ENCODE measurements around the gene MRGPRD.

DNA sequence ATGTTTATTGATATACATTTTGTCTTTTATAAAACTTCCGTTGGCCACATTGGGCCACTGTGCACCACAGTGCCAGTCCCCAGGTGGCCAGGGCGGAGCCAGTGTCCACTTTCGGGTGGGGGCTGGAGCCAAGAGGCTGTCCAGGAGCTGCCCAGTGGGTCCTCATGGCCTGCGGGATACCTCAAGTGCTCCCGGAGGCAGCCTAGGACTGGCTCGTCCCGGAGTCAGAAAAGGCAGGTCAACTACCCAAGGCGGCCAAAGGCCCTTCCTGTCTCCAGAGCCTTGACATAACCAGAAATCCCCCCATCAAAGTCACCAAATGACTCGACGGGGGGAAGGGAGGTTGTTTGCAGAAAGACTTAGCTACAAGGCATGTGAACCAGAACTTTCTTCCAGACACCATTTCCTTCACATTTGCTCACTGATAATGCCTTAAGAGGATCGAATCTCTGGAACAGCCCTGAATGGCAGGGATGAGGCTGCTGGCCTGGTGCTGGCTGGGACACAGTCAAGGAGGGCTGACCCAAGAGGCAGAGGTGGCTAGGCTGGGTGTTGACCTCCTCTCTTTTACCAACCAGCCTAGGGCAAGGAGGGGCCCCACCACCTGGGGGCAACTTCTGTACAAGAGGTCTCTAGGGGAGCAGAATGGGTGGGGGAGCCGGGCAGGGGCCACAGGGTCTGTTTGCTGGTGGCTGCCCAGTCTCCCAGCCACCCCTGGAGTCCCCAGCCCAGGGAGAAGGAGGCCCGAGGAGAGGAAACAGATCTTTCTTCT lies 23.8 kb upstream of the MRGPRD start:
- TF ChIP-seq POLR2AphosphoS5 (IDR thresholded peaks at IDR 0.05; ENCODE audit: low read length) (no peak), CTCF (IDR thresholded peaks at IDR 0.05 in 2 of 3, conservative IDR thresholded peaks at IDR 0.05 in 1 of 3; ENCODE audit: control insufficient read depth in 2 of 3, extremely low read depth in 1 of 3, insufficient read depth in 1 of 3, low read depth in 3 of 3, low read length in 3 of 3) (no peak)

All from GM12878 (cell line).